Progenitor cell of endocrine pancreas (in vitro differentiated cells): Measurements from ENCODE around the gene C2orf42. TPM values are rescaled to one million over a fixed set of nuclear protein-coding genes. Genes with fewer than 3 reads are reported as not detected.
A peak's percentile ranks its signal among the peaks of the same experiment; 100 is the strongest.
"Not testable (repeated sequence)": the region's sequence is repeated elsewhere in the genome, so short reads cannot be mapped to it uniquely, and the experiment has no call there.

Experiments used
- DNase-seq: peaks from one replicate; pipeline ENCODE4 v3.0.0; 2021; ENCODE audit warnings: low spot score; ENCODE audit not compliant: unreplicated experiment
- H3K27ac Mint-ChIP-seq: 2 replicates; pipeline ENCODE4 v1.8.0; 2021; ENCODE audit warnings: mild to moderate bottlenecking, moderate library complexity, mixed read lengths
- H3K27me3 Mint-ChIP-seq: 2 replicates; pipeline ENCODE4 v1.8.0; 2021; ENCODE audit warnings: mixed read lengths
- H3K36me3 Mint-ChIP-seq: 2 replicates; pipeline ENCODE4 v1.8.0; 2022; ENCODE audit warnings: mixed read lengths; ENCODE audit not compliant: insufficient read depth
- H3K4me1 Mint-ChIP-seq: 2 replicates; pipeline ENCODE4 v1.8.0; 2021; ENCODE audit warnings: low read depth, mixed read lengths
- H3K4me3 Mint-ChIP-seq: 2 replicates; pipeline ENCODE4 v1.8.0; 2021; ENCODE audit warnings: low read depth, mild to moderate bottlenecking, moderate library complexity, mixed read lengths
- H3K9me3 Mint-ChIP-seq: 2 replicates; pipeline ENCODE4 v1.8.0; 2021; ENCODE audit warnings: low read depth, mixed read lengths
- total RNA-seq: library from RNA; stranded (reverse); gene quantifications from 2 replicates; pipeline ENCODE4 v1.2.1, GENCODE V29; 2021
- TF ChIP-seq, protein P1 (sequence below): fragments of 200-600 bp; sonication (generic); IDR thresholded peaks from one replicate; pipeline ENCODE4 v1.5.0; 2021; ENCODE audit warnings: antibody characterized with exemption, mild to moderate bottlenecking; ENCODE audit not compliant: unreplicated experiment

Gene C2orf42
- total RNA-seq, 1 donor from 2014 or later: 28.0 TPM

DNA sequence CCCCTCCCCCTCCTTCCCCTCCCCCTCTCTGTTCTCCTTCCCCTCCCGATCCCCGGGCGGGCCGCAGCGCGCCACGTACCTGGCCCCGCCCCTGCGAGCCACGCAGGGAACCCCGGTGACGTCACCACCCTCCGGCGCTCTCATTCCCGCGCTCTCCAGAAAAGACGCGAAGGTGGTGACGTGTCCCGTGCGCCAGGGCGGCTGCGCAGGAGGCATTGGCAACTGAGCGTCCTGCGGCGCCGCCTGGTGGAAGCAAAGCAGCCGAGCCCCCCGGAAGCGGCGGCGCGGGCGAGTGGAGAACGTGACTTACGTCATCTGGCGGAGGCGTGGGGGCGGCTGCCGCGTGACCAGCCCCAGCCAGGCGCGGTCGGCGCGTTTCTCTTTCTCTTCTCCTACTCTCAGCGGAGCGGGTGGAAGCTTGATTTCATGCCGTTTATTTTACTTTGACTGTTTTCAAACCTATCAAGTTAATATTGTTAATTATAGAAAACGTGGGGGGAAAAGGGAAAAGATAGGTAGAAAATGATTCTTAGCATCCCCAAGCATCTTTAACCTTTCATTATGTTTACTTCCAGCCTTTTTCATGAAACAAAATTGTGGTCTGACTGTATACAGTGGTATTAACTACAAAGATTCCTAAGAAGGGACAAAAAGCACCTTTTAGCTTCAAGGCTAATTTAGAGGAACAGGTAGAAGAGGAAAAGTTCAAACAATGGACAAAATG lies 48.1 kb downstream of the C2orf42 start:
- peaks cover under 1% of the 10 kb centered on the region for H3K9me3 Mint-ChIP-seq
- peaks cover 26% of the 10 kb centered on the region for H3K4me1 Mint-ChIP-seq
- TF ChIP-seq, protein P1, sequence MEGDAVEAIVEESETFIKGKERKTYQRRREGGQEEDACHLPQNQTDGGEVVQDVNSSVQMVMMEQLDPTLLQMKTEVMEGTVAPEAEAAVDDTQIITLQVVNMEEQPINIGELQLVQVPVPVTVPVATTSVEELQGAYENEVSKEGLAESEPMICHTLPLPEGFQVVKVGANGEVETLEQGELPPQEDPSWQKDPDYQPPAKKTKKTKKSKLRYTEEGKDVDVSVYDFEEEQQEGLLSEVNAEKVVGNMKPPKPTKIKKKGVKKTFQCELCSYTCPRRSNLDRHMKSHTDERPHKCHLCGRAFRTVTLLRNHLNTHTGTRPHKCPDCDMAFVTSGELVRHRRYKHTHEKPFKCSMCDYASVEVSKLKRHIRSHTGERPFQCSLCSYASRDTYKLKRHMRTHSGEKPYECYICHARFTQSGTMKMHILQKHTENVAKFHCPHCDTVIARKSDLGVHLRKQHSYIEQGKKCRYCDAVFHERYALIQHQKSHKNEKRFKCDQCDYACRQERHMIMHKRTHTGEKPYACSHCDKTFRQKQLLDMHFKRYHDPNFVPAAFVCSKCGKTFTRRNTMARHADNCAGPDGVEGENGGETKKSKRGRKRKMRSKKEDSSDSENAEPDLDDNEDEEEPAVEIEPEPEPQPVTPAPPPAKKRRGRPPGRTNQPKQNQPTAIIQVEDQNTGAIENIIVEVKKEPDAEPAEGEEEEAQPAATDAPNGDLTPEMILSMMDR: peak; percentile 95
- peak; percentile 98 for DNase-seq
- peak overlapping the region; percentile 97 for H3K27ac Mint-ChIP-seq
- no peaks in the 10 kb centered on the region for H3K36me3 Mint-ChIP-seq
- H3K4me3 Mint-ChIP-seq: peak overlapping the region; percentile 74
- no peaks in the 10 kb centered on the region for H3K27me3 Mint-ChIP-seq

DNA sequence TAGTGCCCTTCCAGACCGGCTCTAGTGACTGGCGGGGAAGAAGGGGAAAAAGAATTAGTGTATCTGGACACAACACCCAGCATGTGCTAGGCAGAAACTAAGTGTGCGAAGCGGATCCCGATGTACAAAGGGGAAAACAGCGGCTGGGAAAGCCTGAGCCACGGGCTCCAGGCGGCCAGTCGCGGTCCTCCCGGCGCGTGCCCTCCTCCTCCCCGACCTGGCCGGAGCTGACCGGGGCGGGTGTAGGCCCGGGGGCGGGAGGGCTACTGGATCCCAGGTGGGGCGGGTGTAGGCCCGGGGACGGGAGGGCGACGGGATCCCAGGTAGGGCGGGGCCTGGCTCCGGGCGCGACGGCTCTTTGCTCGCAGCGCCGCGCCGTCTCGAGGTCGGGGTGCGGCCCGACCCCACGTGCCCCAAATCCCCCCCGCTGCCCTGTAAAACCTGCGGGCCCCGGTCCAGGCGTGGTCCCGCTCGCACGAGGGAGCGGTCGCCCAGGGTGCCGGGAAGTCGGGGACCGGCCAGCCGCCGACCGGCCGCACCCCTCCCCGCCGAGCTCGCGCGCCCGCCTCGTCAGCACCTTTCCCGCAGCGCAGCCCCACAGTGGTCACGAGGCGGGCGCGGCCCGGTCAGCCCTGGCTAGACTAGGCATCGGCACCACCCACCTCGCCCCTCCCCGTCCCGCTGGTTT lies 48.8 kb downstream of the C2orf42 start:
- TF ChIP-seq, protein P1: peak; percentile 7
- DNase-seq: no peak
- Mint-ChIP-seq H3K27ac (peak overlapping the region; percentile 100), H3K4me3 (peak overlapping the region; percentile 82), H3K36me3 (no peaks in the 10 kb centered on the region), H3K9me3 (peaks cover 4% of the 10 kb centered on the region), H3K27me3 (no peaks in the 10 kb centered on the region), H3K4me1 (peaks cover 30% of the 10 kb centered on the region)

DNA sequence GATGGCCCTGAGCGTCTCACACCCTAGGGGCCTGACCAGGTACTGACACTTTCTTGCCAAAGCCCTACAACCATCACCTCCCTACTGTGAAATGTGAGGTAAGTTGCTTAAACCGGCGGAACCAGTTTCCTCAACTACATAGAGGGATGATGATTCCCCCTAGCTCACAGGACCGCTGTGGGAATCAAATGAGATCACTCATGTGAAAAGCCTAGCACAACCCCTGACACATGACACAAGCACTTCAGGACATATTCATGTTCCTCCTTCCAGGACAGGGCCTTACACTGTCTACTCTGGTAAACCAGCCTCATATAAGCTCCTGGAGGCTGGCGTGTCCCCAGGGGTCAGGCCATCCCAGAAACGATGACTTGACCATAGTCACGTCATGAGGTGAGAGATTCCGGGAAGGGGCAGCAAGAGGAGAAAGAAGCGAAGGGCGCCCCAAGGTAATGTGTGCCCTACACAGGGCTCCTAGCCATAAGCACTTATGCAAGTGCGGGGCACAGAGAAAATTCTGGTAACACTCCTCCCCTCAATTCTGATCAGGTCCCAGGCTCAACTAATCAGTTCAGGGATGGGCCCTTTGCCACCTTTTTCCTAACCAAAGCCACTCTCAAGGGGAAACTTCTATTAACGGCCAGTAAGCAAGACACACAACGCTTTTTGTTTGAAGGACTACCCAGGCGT lies 49.5 kb downstream of the C2orf42 start:
- DNase-seq: peak; percentile 52
- TF ChIP-seq, protein P1: peak; percentile 65
- H3K27ac Mint-ChIP-seq: peak overlapping the region; percentile 100
- H3K4me1 Mint-ChIP-seq: peaks cover 31% of the 10 kb centered on the region
- H3K27me3 Mint-ChIP-seq: no peaks in the 10 kb centered on the region
- H3K4me3 Mint-ChIP-seq: peak overlapping the region; percentile 82
- H3K9me3 Mint-ChIP-seq: peaks cover 4% of the 10 kb centered on the region
- H3K36me3 Mint-ChIP-seq: no peaks in the 10 kb centered on the region

DNA sequence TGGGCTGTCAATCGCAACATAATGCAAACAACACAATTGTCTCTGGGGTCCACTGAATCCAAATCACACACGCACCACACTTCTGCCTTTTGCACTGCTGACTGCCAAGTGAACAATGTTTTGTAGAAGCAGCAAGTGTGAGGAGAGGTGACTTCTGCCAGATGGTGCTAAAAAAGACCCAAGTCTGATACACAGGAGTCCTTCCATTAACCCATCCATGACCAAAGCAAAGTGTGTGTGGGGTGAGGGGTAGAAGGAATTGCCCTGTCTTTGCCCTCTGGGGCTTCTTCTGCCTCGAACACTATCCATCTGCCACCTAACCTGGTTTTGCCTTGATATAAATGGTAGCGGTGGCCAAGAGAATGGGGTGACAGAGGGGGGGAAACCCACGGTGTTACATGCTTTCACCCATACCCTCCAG lies 50.0 kb downstream of the C2orf42 start:
- TF ChIP-seq, protein P1: no peak
- peak overlapping the region; percentile 82 for H3K4me3 Mint-ChIP-seq
- H3K4me1 Mint-ChIP-seq: peaks cover 35% of the 10 kb centered on the region
- no peaks in the 10 kb centered on the region for H3K27me3 Mint-ChIP-seq
- peaks cover 4% of the 10 kb centered on the region for H3K9me3 Mint-ChIP-seq
- no peaks in the 10 kb centered on the region for H3K36me3 Mint-ChIP-seq
- no peak for DNase-seq
- peak overlapping the region; percentile 100 for H3K27ac Mint-ChIP-seq

DNA sequence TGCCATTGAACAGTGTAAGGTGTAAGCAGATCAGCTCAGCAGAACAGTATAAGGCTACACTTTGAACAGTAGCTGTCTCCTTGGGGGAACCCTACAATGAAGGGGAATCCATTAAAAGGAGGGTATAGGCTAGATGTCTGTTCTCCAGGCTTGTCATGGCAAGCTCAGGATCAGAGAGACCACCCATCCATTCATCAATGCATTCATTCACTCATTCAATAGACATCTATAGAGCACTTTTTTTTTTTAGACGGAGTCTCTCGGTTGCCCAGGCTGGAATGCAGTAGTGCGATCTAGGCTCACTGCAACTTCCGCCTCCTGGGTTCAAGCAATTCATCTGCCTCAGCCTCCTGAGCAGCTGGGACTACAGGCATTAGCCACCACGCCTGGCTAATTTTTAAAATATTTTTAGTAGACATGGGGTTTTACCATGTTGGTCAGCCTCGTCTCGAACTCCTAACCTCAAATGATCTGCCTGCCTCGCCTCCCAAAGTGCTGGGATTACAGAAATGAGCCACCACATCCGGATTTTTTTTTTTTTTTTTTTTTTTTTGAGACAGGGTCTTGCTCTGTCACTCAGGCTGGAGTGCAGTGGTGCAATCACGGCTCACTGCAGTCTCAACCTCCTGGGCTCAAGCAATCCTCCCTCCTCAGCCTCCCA lies 56.4 kb downstream of the C2orf42 start:
- DNase-seq, H3K4me3 Mint-ChIP-seq, H3K9me3 Mint-ChIP-seq, H3K27me3 Mint-ChIP-seq, H3K36me3 Mint-ChIP-seq: not testable (repeated sequence)
- Mint-ChIP-seq H3K4me1 (peaks cover 38% of the 10 kb centered on the region), H3K27ac (peak overlapping the region; percentile 26)
